K562 (cell line): Measurements from ENCODE around the gene GPR139. TPM values are rescaled to one million over a fixed set of nuclear protein-coding genes. Genes with fewer than 3 reads are reported as not detected.
A peak's percentile ranks its signal among the peaks of the same experiment; 100 is the strongest.

Experiments used
- ATAC-seq: fragments of 200-7000 bp; cut with Tn5 transposase; 3 replicates; pipeline ENCODE4 v1.9.1; 2020; ENCODE audit warnings: moderate library complexity
- BruUV-seq: library from RNA; stranded (reverse); fragments of 400-500 nt; replicated peaks from 2 replicates; lab custom pipeline; 2021; lab: Mats Ljungman, UMichigan
- CTCF ChIA-PET: fragments of 300-600 bp; formaldehyde crosslinking; extraction: SDS; loops from one replicate; lab custom pipeline; 2021; ENCODE audit warnings: low intra/inter-chr PET ratio; lab: Yijun Ruan, JAX
- POLR2A ChIA-PET: fragments of 300-600, 350-650 bp; sonication (Branson Sonifier 250); formaldehyde crosslinking; extraction: SDS; loops from one replicate; lab custom pipeline; 2021; ENCODE audit warnings: antibody characterized with exemption, inconsistent platforms; lab: Yijun Ruan, JAX
- DNase-seq, 4 experiments: peaks; one replicate each; pipeline versions ENCODE4 v3.0.0 to v3.0.0-alpha.2; 2011 to 2018; ENCODE audit warnings: low spot score in 3 of 4, mixed read lengths in 3 of 4; ENCODE audit errors: extremely low read depth in 1 of 4
- FAIRE-seq: peaks from 2 replicates; lab custom pipeline; 2011; peaks lifted over from hg19 to GRCh38; lab: Jason Lieb, UNC
- H2AFZ ChIP-seq: 2 replicates; pipeline ENCODE4 v1.6.0; 2011; ENCODE audit warnings: low read depth, low read length, control low read depth, inconsistent platforms
- H3K27ac ChIP-seq: fragments of 200-600 bp; 3 replicates; pipeline ENCODE4 v1.8.0; 2011; ENCODE audit warnings: low read depth, mild to moderate bottlenecking, control low read depth, inconsistent platforms, low read length, moderate library complexity, mixed read lengths; ENCODE audit errors: extremely low read depth
- H3K27me3 ChIP-seq, 2 experiments: fragments of 300-600 bp in 1 of 2; 2 replicates in 1 of 2; 3 replicates in 1 of 2; pipeline versions ENCODE4 v1.6.0 to v1.8.0; 2011; ENCODE audit warnings: inconsistent platforms in 2 of 2, low read length in 2 of 2, mild to moderate bottlenecking in 1 of 2, mixed read lengths in 1 of 2, moderate library complexity in 1 of 2; ENCODE audit not compliant: control insufficient read depth in 2 of 2, insufficient read depth in 2 of 2
- H3K36me3 ChIP-seq: fragments of 300-600 bp; 3 replicates; pipeline ENCODE4 v1.8.0; 2011; ENCODE audit warnings: mild to moderate bottlenecking, low read length, inconsistent platforms; ENCODE audit not compliant: control insufficient read depth, insufficient read depth
- H3K4me1 ChIP-seq, 2 experiments: fragments of 200-600 bp in 1 of 2; replicated peaks in 1 of 2; 2 replicates in 1 of 2; 3 replicates in 1 of 2; pipeline versions ENCODE4 v1.5.1 to v1.8.0; 2011; ENCODE audit warnings: inconsistent platforms in 2 of 2, low read length in 2 of 2, mild to moderate bottlenecking in 1 of 2, mixed read lengths in 1 of 2, moderate library complexity in 1 of 2; ENCODE audit not compliant: control insufficient read depth in 2 of 2, insufficient read depth in 2 of 2
- H3K4me2 ChIP-seq: 2 replicates; pipeline ENCODE4 v1.6.1; 2011; ENCODE audit warnings: low read length, control low read depth, inconsistent platforms, mixed read lengths; ENCODE audit not compliant: insufficient read depth
- H3K4me3 ChIP-seq: fragments of 200-600 bp; sonication (generic), shearing (Covaris generic); 2 replicates; pipeline ENCODE4 v1.5.1; 2016; ENCODE audit warnings: control low read depth, inconsistent platforms
- H3K79me2 ChIP-seq: fragments of 200-600 bp; 3 replicates; pipeline ENCODE4 v1.8.0; 2011; ENCODE audit warnings: low read length, inconsistent platforms; ENCODE audit not compliant: control insufficient read depth, insufficient read depth
- H3K9ac ChIP-seq, 2 experiments: 2 replicates each; pipeline versions ENCODE4 v1.6.0 to v1.6.1; 2011; ENCODE audit warnings: low read depth in 2 of 2, low read length in 2 of 2, control low read depth in 1 of 2, inconsistent platforms in 1 of 2, mild to moderate bottlenecking in 1 of 2, mixed read lengths in 1 of 2; ENCODE audit not compliant: insufficient read depth in 1 of 2
- H3K9me1 ChIP-seq: one replicate; pipeline ENCODE4 v1.6.0; 2011; ENCODE audit warnings: inconsistent platforms, mild to moderate bottlenecking, low read length, moderate library complexity; ENCODE audit not compliant: control insufficient read depth, insufficient read depth
- H3K9me3 ChIP-seq: replicated peaks from 2 replicates; pipeline ENCODE4 v1.5.1; 2011; ENCODE audit warnings: low read depth, low read length, inconsistent platforms; ENCODE audit not compliant: control insufficient read depth, insufficient read depth
- H4K20me1 ChIP-seq: replicated peaks from 2 replicates; pipeline ENCODE4 v1.6.1; 2011; ENCODE audit warnings: low read length, inconsistent platforms, mixed read lengths; ENCODE audit not compliant: control insufficient read depth, insufficient read depth
- ADNP ChIP-seq: fragments of 200-800 bp; sonication (Bioruptor generic); IDR thresholded peaks from 2 replicates; pipeline ENCODE4 v1.6.1; 2016; ENCODE audit warnings: missing genetic modification characterization, missing compliant biosample characterization
- ARID3A ChIP-seq: IDR thresholded peaks from 2 replicates; pipeline ENCODE4 v1.6.1; 2012; ENCODE audit warnings: low read depth, low read length, improper control_type of control experiment, borderline replicate concordance
- BCOR ChIP-seq: fragments of 450-650 bp; IDR thresholded peaks from 2 replicates; pipeline ENCODE4 v1.6.1; 2016
- CHCHD3 ChIP-seq: fragments of 250-450 bp; sonication (Bioruptor Pico); IDR thresholded peaks from 2 replicates; pipeline ENCODE4 v2.1.2; 2022; ENCODE audit warnings: mild to moderate bottlenecking
- GATAD2B ChIP-seq: fragments of 450-650 bp; IDR thresholded peaks from 2 replicates; pipeline ENCODE4 v1.6.1; 2017; ENCODE audit warnings: mild to moderate bottlenecking, borderline replicate concordance
- HOXB6 ChIP-seq: fragments of 250-450 bp; sonication (Bioruptor Pico); IDR thresholded peaks from 2 replicates; pipeline ENCODE4 v1.5.1; 2022; ENCODE audit warnings: mild to moderate bottlenecking, borderline replicate concordance
- MAFG ChIP-seq: fragments of 450-650 bp; conservative IDR thresholded peaks from 2 replicates; pipeline ENCODE4 v1.6.1; 2016; ENCODE audit warnings: missing genetic modification characterization, missing compliant biosample characterization
- MCM3 ChIP-seq: fragments of 450-650 bp; IDR thresholded peaks from 2 replicates; pipeline ENCODE4 v1.6.1; 2016
- RBM25 ChIP-seq: fragments of 200-400 bp; formaldehyde crosslinking; IDR thresholded peaks from 2 replicates; pipeline ENCODE4 v1.6.1; 2018; ENCODE audit warnings: low read length, low read depth, moderate library complexity; ENCODE audit not compliant: severe bottlenecking
- TARDBP ChIP-seq: fragments of 450-650 bp; IDR thresholded peaks from 2 replicates; pipeline ENCODE4 v1.6.1; 2016
- TCF7L2 ChIP-seq: fragments of 150-350 bp; IDR thresholded peaks from 2 replicates; pipeline ENCODE4 v1.6.1; 2016; ENCODE audit warnings: low read depth, mild to moderate bottlenecking, low read length, moderate library complexity
- USF2 ChIP-seq: sonication (generic); formaldehyde crosslinking; IDR thresholded peaks from 2 replicates; pipeline ENCODE4 v1.5.0; 2020; ENCODE audit warnings: missing genetic modification reagents
- WGBS: fragments of 100-300 bp; shearing (Covaris generic); methylation state at CpG from one replicate; pipeline ENCODE4 v1.1.6; 2016; ENCODE audit warnings: low coverage, mixed read lengths; ENCODE audit not compliant: insufficient coverage; ENCODE audit errors: missing lambda C conversion rate; 5-methylcytosine and 5-hydroxymethylcytosine counted together
- in situ Hi-C: fragments of 300-500 bp; cut with MboI; formaldehyde crosslinking; loops from 4 replicates; pipeline ENCODE4 v1.15.0; 2018; ENCODE audit warnings: inconsistent platforms, mixed read lengths
- intact Hi-C: fragments of 100-400 bp; cut with micrococcal nuclease; formaldehyde crosslinking; loops from 2 replicates; pipeline ENCODE4 v1.14.2; 2022
- polyA plus RNA-seq, 8 experiments: library from polyadenylated mRNA; depleted of rRNA in 4 of 8; stranded (reverse) in 5 of 8; unstranded in 3 of 8; fragments of >200 nt; fragmentation: Nextera tagmentation in 2 of 8; fragmentation: Illumina TruSeq in 1 of 8; extraction: Ambion mirVana in 2 of 8; extraction: Trizol in 1 of 8; gene quantifications; 2 replicates each; pipeline versions ENCODE4 v1.2.1 to v1.2.3, GENCODE V29; 2011 to 2014; ENCODE audit warnings: inconsistent platforms in 1 of 8, missing spikeins in 1 of 8
- total RNA-seq, 7 experiments: library from RNA; depleted of rRNA in 6 of 7; stranded (reverse); fragments of >200 nt in 6 of 7; fragmentation: Illumina TruSeq in 2 of 7; extraction: Trizol in 2 of 7; gene quantifications; 2 replicates each; pipeline versions ENCODE4 v1.2.1 to v1.2.3, GENCODE V29; 2011 to 2021; ENCODE audit warnings: low replicate concordance in 1 of 7

The GPR139 gene
- total and polyA plus RNA-seq, 9 of the 15 experiments (the other 6 are each of a cell fraction or from before 2014, with no cell fraction given) = not detected

- TF ChIP-seq ARID3A (no peak), CHCHD3 (CRISPR knock-in tag) (no peak), BCOR (peak; percentile 78), TCF7L2 (no peak), RBM25 (peak; percentile 98), TARDBP (no peak), MAFG (tag) (no peak), ADNP (tag) (no peak), GATAD2B (no peak)
Measured at GRCh38 chr16:20111143-20111542, 37.5 kb upstream of the GPR139 start (continued).

GRCh38 chr16:20107083-20107482 is 33.4 kb upstream of the GPR139 start:
- no peak for DNase-seq
- Histone ChIP-seq H3K9me1 (no peaks in the 10 kb centered on the region), H3K36me3 (no peaks in the 10 kb centered on the region), H3K79me2 (no peaks in the 10 kb centered on the region), H4K20me1 (no peaks in the 10 kb centered on the region), H3K4me3 (no peak overlapping the region), H2AFZ (no peak overlapping the region), H3K27ac (no peak overlapping the region), H3K9ac (no peak overlapping the region), H3K27me3 (no peaks in the 10 kb centered on the region; a peak in 1 of 5 replicates), H3K4me1 (no peaks in the 10 kb centered on the region), H3K4me2 (no peak overlapping the region), H3K9me3 (no peaks in the 10 kb centered on the region)
- in situ Hi-C loops (no loop called here), intact Hi-C loops (no loop called here)
- ChIA-PET CTCF (no interaction called here), POLR2A (interaction anchor here (0.7 to 1.4 kb wide), 2 partner anchors 8 to 22 kb away, joined by 3 to 4 read pairs; no protein-coding TSS in a partner anchor)
- no TSS peak for BruUV-seq
- peak; percentile 41; the same call in 1 of the 3 replicates for ATAC-seq
- FAIRE-seq = no peak
- 4% methylated on average over 2 of the region's 2 CpGs for WGBS
- TF ChIP-seq MCM3 (no peak), HOXB6 (CRISPR knock-in tag) (no peak), USF2 (CRISPR knock-in tag) (peak; percentile 38)
